VCaP (cell line): ENCODE data around the gene VPS39.

Source experiments
- H3K27ac ChIP-seq: fragments of 450-650 bp; 2 replicates; pipeline ENCODE4 v1.5.1; 2017
- TF ChIP-seq, protein P1 (sequence below): fragments of 450-650 bp; conservative IDR thresholded peaks from 2 replicates; pipeline ENCODE4 v1.5.1; 2017; ENCODE audit warnings: mild to moderate bottlenecking, moderate library complexity

Gene VPS39

DNA sequence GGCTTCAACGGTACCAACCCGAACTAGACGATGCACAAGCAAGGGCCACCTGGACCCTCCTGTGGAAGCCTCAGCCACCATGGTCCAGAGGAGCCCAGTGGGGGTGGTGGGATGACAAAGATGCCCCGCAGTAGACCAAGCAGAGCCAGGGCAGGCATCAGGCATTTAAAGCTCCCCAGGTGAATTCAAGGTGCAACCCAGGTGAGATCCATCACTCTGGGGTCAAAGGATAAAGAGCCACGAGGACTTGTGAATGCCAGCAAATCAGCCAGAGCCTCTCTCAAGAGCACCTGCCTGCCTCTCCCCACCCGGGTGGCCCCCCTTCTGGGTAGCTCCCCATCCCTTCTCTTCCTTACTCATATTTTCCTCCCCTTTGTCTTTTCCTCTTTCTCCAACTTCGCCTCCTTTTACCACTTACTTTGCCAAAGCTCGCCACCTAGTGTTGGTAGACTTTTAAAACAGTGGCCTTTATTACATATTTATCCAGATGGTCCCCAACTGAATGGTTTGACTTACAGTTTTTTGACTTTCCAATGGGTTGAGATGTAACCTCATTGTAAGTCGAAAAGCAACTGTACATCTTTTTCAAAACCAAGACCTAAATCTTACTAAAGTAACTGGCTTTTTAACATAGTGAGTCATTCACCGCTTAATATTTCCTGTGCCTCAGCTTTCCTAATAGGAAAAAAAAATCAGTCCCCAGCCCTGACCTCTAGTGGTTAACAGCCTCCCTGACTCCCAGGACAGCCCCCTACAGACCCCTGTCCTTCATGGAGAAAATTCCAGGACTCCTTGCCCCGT, 70.4 kb downstream of the VPS39 start:
- H3K27ac ChIP-seq: no peak overlapping the region

DNA sequence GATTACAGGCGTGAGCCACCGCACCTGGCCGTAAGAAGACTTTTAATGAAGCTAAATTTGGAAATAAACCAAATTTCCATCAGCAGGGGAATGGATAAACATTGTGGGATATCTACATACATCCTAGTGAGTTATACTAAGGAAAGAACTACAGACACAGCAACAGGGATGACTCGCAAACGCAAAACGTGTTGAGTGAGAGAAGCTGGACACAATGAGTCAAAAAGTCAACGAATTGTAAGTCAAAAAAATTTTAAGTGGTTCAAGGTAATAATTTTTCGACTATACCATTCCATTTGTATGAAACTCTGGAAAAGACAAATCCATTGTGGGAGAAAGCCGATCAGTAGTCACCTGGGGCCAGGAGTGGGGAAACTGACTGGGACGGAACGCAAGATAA, 71.6 kb downstream of the VPS39 start:
- H3K27ac ChIP-seq: no peak overlapping the region
- TF ChIP-seq, protein P1, sequence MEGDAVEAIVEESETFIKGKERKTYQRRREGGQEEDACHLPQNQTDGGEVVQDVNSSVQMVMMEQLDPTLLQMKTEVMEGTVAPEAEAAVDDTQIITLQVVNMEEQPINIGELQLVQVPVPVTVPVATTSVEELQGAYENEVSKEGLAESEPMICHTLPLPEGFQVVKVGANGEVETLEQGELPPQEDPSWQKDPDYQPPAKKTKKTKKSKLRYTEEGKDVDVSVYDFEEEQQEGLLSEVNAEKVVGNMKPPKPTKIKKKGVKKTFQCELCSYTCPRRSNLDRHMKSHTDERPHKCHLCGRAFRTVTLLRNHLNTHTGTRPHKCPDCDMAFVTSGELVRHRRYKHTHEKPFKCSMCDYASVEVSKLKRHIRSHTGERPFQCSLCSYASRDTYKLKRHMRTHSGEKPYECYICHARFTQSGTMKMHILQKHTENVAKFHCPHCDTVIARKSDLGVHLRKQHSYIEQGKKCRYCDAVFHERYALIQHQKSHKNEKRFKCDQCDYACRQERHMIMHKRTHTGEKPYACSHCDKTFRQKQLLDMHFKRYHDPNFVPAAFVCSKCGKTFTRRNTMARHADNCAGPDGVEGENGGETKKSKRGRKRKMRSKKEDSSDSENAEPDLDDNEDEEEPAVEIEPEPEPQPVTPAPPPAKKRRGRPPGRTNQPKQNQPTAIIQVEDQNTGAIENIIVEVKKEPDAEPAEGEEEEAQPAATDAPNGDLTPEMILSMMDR: no peak

More for the DNA sequence above, 70.4 kb downstream of the VPS39 start:
- TF ChIP-seq, protein P1: peak; percentile 80

DNA sequence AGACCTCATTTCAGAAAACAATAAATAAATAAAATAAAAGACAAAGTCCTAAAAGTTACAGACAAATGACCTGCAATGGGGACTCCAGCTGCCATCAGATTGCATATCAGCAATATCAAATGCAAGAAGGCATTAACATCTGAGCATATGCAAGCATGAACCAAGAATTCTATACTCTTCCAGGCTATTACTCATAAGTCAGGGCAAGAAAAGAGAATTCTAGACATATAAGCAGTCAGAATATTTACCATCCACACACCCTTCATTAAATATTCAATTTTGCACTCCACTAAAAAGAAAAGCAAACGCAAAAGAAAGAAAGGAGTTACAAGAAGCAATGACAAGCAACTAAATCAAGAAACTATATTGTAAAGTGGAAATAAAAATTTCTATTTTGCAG, 72.8 kb downstream of the VPS39 start:
- TF ChIP-seq, protein P1: no peak
- no peak overlapping the region for H3K27ac ChIP-seq

DNA sequence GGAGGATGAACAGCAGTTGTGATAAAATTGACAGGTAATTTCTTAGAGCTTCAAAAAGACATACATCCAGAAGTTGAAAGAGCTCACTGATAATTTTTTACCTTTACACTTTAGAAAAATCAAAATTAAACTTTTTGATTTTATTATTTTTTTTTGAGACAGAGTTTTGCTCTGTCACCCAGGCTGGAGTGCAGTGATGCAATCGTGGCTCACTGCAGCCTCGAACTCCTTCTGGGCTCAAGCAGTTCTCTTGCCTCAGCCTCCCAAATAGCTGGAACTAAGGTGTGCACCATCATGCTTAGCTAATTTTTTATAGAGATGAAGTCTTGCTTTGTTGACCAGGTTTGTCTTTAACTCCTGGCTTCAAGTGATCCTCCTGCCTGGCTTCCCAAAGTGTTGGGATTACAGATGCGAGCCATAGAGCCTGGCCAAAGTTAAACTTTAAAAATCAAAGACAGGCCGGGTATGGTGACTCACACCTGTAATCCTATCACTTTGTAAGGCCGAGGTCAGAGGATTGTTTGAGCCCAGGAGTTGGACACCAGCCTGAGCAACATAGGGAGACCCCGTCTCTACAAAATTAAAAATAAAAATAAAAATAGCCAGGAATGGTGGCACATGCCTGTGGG, 73.4 kb downstream of the VPS39 start:
- TF ChIP-seq, protein P1: no peak
- no peak overlapping the region for H3K27ac ChIP-seq

DNA sequence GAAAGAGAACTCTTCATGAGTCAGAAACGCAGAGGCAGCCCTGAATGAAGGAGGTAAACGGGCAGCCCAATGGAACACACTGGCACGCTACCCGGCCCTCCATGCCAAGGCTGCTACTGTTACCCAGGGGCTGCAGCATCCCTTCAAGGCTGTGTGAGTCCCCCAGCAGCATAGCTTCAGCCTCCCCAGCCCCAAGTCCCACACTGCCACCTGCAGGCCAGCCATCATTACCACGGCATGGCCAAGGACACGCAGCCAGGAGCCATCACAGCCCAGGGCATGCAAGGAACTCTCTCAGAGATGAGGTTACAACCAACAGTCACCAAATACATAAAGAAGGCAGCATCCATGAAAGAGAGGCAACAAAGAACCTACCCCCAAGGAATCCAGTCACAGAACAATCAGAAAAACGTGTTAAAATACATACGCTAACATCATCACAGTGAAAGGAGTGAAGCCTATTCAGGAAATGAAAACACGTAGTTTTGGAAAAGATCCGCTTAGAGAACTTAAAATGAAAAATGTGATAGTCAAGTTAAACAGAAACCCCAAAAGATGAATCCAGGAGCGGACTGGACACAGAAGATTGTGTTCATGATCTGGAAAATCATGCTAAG, 74.1 kb downstream of the VPS39 start:
- no peak overlapping the region for H3K27ac ChIP-seq
- TF ChIP-seq, protein P1: peak; percentile 93

DNA sequence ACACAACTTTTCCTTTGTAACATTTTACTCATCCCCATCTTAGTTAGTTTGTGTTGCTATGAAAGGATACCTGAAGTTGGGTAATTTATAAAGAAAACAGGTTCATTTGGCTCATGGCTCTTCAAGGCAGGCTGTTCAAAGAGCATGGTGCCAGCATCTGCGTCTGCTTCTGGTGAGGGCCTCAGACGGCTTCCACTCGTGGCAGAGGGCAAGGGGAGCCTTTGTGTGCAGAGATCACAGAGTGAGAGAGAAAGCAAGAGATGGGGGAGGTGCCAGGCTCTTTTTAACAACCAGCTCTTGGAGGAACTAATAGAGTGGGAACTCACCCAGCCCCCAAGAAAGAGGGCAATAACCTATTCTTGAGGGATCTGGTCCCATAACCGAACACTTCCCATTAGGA, 74.7 kb downstream of the VPS39 start:
- TF ChIP-seq, protein P1: no peak
- H3K27ac ChIP-seq: no peak overlapping the region
